Glutamatergic neuron (in vitro differentiated cells): ENCODE measurements around the gene PGPEP1. TPM values are rescaled to one million over a fixed set of nuclear protein-coding genes. Genes with fewer than 3 reads are reported as not detected.
A peak's percentile ranks its signal among the peaks of the same experiment; 100 is the strongest.

ENCODE experiments used
- DNase-seq: peaks from one replicate; pipeline ENCODE4 v3.0.0; 2022
- H3K27ac Mint-ChIP-seq: one replicate; pipeline ENCODE4 v1.8.0; 2020; ENCODE audit warnings: mild to moderate bottlenecking, mixed read lengths, inconsistent platforms; ENCODE audit not compliant: unreplicated experiment
- H3K27me3 Mint-ChIP-seq: one replicate; pipeline ENCODE4 v1.8.0; 2020; ENCODE audit warnings: mild to moderate bottlenecking, moderate library complexity, mixed read lengths, inconsistent platforms; ENCODE audit not compliant: unreplicated experiment
- H3K36me3 Mint-ChIP-seq: one replicate; pipeline ENCODE4 v1.8.0; 2020; ENCODE audit warnings: mild to moderate bottlenecking, mixed read lengths, inconsistent platforms; ENCODE audit not compliant: unreplicated experiment
- H3K4me1 Mint-ChIP-seq: one replicate; pipeline ENCODE4 v1.8.0; 2020; ENCODE audit warnings: mild to moderate bottlenecking, low read depth, mixed read lengths, inconsistent platforms; ENCODE audit not compliant: unreplicated experiment
- H3K4me3 Mint-ChIP-seq: one replicate; pipeline ENCODE4 v1.8.0; 2020; ENCODE audit warnings: mild to moderate bottlenecking, mixed read lengths, inconsistent platforms; ENCODE audit not compliant: unreplicated experiment
- H3K9me3 Mint-ChIP-seq: one replicate; pipeline ENCODE4 v1.8.0; 2020; ENCODE audit warnings: mild to moderate bottlenecking, moderate library complexity, mixed read lengths, inconsistent platforms; ENCODE audit not compliant: unreplicated experiment
- CTCF ChIP-seq: fragments of 200-600 bp; sonication (generic); IDR thresholded peaks from one replicate; pipeline ENCODE4 v1.5.0; 2021; ENCODE audit not compliant: partially characterized antibody, unreplicated experiment
- total RNA-seq: library from RNA; stranded (reverse); fragmentation: NEBNext Ultra II Directional; extraction: Animal tissue kit (Norgen Biotek cat#: 25700); gene quantifications from one replicate; pipeline ENCODE4 v1.2.1, GENCODE V29; 2021; ENCODE audit not compliant: unreplicated experiment

Gene PGPEP1
- total RNA-seq, 1 donor from 2014 or later: 25.6 TPM

DNA sequence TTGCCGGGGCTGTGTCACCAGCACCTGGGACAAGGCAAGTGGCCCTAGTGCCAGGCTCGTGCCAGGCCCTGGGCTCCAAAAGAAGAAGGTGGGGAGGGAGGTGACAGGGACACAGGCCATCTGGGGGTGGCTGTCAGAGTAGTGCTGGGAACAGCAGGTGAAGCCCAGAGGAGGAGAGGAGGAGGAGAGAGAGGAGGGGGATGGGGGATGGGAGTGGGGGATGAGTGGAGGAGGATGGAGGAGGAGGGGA lies 36.3 kb upstream of the PGPEP1 start:
- Mint-ChIP-seq H3K27ac (peak overlapping the region; percentile 97), H3K36me3 (no peaks in the 10 kb centered on the region), H3K4me1 (peaks cover 18% of the 10 kb centered on the region), H3K9me3 (peaks cover 4% of the 10 kb centered on the region), H3K4me3 (peak overlapping the region; percentile 55), H3K27me3 (peaks cover 13% of the 10 kb centered on the region)
- TF ChIP-seq CTCF: no peak
- DNase-seq: no peak

DNA sequence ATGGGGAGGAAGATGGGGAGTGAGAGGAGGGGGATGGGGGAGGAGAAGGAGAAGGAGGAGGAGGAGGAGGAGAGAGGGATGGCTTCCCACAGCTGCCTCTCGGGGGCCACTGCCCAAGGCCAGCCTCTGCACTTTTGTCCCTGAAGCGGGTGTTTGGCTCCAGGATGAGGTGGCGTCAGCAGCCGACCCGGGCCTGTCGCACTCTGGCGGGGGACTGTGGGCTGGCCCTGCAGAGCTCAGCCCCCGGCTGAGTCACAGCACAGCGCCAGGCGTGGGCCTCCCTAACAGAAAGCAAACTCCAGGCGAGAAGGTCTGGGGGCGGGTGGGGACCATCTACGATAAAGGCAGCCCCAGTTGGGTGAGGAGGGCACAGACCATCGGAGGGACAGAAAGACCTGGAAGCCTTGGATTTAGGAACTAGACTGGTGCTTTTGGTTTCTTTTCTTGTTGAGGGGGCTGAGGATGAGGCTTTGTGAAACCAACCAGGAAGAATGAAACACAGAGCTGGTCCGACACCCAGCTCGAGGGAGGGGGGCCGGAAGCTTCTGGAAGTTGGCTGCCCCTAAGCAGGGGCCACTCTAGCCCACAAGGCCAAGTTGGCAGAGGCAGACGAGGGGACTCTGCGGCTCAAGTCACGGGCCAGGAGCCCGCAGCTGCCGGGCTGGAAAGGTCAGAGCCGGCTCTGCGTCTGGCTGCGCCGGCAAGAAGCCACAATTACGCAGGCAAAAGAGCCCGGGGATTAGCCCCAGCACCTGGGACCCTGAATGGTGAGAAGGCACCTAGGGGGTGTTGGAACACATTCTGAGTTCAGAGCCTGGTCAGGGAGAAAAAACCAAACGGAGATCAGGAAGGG lies 35.7 kb upstream of the PGPEP1 start:
- Mint-ChIP-seq H3K4me1 (peaks cover 18% of the 10 kb centered on the region), H3K36me3 (no peaks in the 10 kb centered on the region), H3K4me3 (peak overlapping the region; percentile 65), H3K27ac (peak overlapping the region; percentile 97), H3K9me3 (peaks cover 4% of the 10 kb centered on the region), H3K27me3 (peaks cover 13% of the 10 kb centered on the region)
- peak; percentile 65 for DNase-seq
- TF ChIP-seq CTCF: no peak

DNA sequence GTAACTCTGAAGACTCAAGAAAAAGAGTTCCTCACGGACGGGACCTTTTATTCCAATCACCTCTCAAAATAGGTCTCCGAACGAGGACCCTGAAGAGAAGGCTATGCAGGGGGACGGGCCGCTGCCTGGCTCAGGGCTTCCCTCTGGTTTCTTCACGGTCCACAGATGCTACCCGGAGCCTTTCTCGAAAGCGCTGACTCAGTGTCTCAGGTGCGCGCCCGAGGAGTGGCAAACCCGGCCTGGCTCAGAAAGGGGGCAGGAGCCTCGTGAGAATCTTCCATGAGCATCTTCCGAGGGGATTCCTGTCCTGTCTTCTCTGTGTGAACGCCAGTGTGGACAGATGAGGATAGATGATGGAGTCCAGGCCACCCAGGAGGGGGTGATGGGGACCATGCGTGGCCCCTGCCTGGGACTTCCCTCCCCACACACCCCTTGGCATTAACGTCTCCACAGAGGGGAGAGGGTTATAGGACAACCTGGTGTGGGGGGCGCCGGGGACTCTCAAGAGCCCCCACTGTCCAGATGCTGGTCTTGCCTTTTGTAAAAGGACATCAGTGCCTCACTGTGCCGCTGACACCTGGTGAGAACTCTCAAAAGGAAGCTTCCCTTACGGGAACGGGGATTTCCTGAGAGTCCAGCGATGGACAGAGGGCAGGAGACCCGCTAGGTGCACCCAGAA lies 34.0 kb upstream of the PGPEP1 start:
- Mint-ChIP-seq H3K36me3 (no peaks in the 10 kb centered on the region), H3K27ac (no peak overlapping the region)
- DNase-seq: no peak

DNA sequence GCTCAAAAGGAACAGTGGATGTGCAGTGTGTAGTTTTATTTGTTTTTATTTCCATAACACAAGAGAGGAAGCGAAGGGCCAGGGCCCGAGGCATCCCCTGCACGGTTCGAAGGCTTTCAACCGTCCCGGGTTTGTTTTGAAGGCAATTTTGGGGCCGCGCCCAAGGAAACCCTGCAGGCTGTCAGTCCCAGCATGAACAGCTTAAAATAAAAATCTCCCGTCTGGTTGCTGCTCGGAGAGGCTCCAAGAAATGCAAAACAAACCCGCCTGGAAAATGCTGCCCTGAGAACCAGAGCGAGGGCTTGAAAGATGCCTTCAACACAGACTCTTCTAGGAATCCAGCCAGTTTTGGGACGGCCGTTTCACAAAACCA lies 33.5 kb upstream of the PGPEP1 start:
- no peak for DNase-seq
- Mint-ChIP-seq H3K4me1 (peaks cover 18% of the 10 kb centered on the region), H3K27me3 (peaks cover 13% of the 10 kb centered on the region), H3K9me3 (peaks cover 3% of the 10 kb centered on the region), H3K27ac (peak overlapping the region; percentile 21), H3K4me3 (no peak overlapping the region), H3K36me3 (no peaks in the 10 kb centered on the region)
- no peak for TF ChIP-seq CTCF

More for the DNA sequence above, 34.0 kb upstream of the PGPEP1 start:
- no peak for TF ChIP-seq CTCF
- peaks cover 13% of the 10 kb centered on the region for H3K27me3 Mint-ChIP-seq
- H3K4me1 Mint-ChIP-seq: peaks cover 18% of the 10 kb centered on the region
- peaks cover 4% of the 10 kb centered on the region for H3K9me3 Mint-ChIP-seq
- H3K4me3 Mint-ChIP-seq: no peak overlapping the region

GRCh38 chr19:18307271-18307681 lies 33.1 kb upstream of the PGPEP1 start:
- DNase-seq: no peak
- no peak for TF ChIP-seq CTCF
- H3K27me3 Mint-ChIP-seq: peaks cover 13% of the 10 kb centered on the region
- H3K9me3 Mint-ChIP-seq: peaks cover 3% of the 10 kb centered on the region
- H3K4me1 Mint-ChIP-seq: peaks cover 18% of the 10 kb centered on the region
- no peak overlapping the region for H3K27ac Mint-ChIP-seq
- no peak overlapping the region for H3K4me3 Mint-ChIP-seq
- H3K36me3 Mint-ChIP-seq: no peaks in the 10 kb centered on the region
